Measurements from ENCODE around the gene TSN.

Gene TSN

GRCh38 chr2:121746071-121746578 is 9.3 kb upstream of the TSN start:
- DNase-seq, result no peak

- no peak for DNase-seq
Measured at GRCh38 chr2:121748202-121748601, 7.2 kb upstream of the TSN start.

GRCh38 chr2:121754851-121755236 is 607 bp upstream of the TSN start:
- DNase-seq, result no peak

GRCh38 chr2:121764681-121765228 is 9.3 kb downstream of the TSN start:
- no peak for DNase-seq

- no peak for DNase-seq
Measured at GRCh38 chr2:121766624-121767023, 11.2 kb downstream of the TSN start.

GRCh38 chr2:121768143-121768755 is 12.8 kb downstream of the TSN start:
- no peak for DNase-seq

- no peak for DNase-seq
Measured at GRCh38 chr2:121771976-121772742, 16.7 kb downstream of the TSN start.

- no peak for DNase-seq
Measured at GRCh38 chr2:121774235-121774634, 18.8 kb downstream of the TSN start.

- no peak for DNase-seq
Measured at GRCh38 chr2:121776361-121776760, 20.9 kb downstream of the TSN start.

GRCh38 chr2:121776885-121777698 is 21.6 kb downstream of the TSN start:
- no peak for DNase-seq

GRCh38 chr2:121777699-121778058 is 22.2 kb downstream of the TSN start:
- no peak for DNase-seq

GRCh38 chr2:121778741-121779487 is 23.5 kb downstream of the TSN start:
- no peak for DNase-seq

- DNase-seq, result no peak
Measured at GRCh38 chr2:121783180-121783579, 27.7 kb downstream of the TSN start.

- no peak for DNase-seq
Measured at GRCh38 chr2:121788685-121789084, 33.2 kb downstream of the TSN start.

- no peak for DNase-seq
Measured at GRCh38 chr2:121790276-121790956, 35.0 kb downstream of the TSN start.

GRCh38 chr2:121791290-121791689 is 35.8 kb downstream of the TSN start:
- DNase-seq, result no peak

GRCh38 chr2:121791801-121792221 is 36.4 kb downstream of the TSN start:
- no peak for DNase-seq

GRCh38 chr2:121793816-121794215 is 38.4 kb downstream of the TSN start:
- DNase-seq, result no peak

- no peak for DNase-seq
Measured at GRCh38 chr2:121794233-121794632, 38.8 kb downstream of the TSN start.

- DNase-seq, result no peak
Measured at GRCh38 chr2:121796239-121796638, 40.8 kb downstream of the TSN start.

GRCh38 chr2:121798617-121799016 is 43.2 kb downstream of the TSN start:
- DNase-seq, result no peak

- DNase-seq, result no peak
Measured at GRCh38 chr2:121801916-121802315, 46.5 kb downstream of the TSN start.

All from activated CD4-positive, alpha-beta T cell treated with anti-CD3 and anti-CD28 coated beads, Interleukin-2, amount 50 U/mL, for 4 hours (primary cell).